ENCODE results near the gene GLT8D2.
A peak's percentile ranks its signal among the peaks of the same experiment; 100 is the strongest.

Gene GLT8D2

GRCh38 chr12:104000807-104001434 is 49.1 kb downstream of the GLT8D2 start:
- no peak for DNase-seq (ENCODE audit: low spot score)

- no peak for DNase-seq (ENCODE audit: low spot score)
Observed at GRCh38 chr12:103998976-103999375, 51.0 kb downstream of the GLT8D2 start.

GRCh38 chr12:103997286-103997900 is 52.6 kb downstream of the GLT8D2 start:
- no peak for DNase-seq (ENCODE audit: low spot score)

GRCh38 chr12:103996595-103996994 is 53.4 kb downstream of the GLT8D2 start:
- DNase-seq (ENCODE audit: low spot score) = no peak

- no peak for DNase-seq (ENCODE audit: low spot score)
Observed at GRCh38 chr12:103994235-103994634, 55.8 kb downstream of the GLT8D2 start.

GRCh38 chr12:103986829-103987228 is 63.2 kb downstream of the GLT8D2 start:
- peak; percentile 44 for DNase-seq (ENCODE audit: low spot score)

- no peak for DNase-seq (ENCODE audit: low spot score)
Observed at GRCh38 chr12:103978384-103978982, 71.5 kb downstream of the GLT8D2 start.

- DNase-seq (ENCODE audit: low spot score) = no peak
Observed at GRCh38 chr12:103975368-103975767, 74.6 kb downstream of the GLT8D2 start.

GRCh38 chr12:103973909-103974308 is 76.1 kb downstream of the GLT8D2 start:
- DNase-seq (ENCODE audit: low spot score) = no peak

- DNase-seq (ENCODE audit: low spot score) = peak; percentile 14
Observed at GRCh38 chr12:103969391-103969790, 80.6 kb downstream of the GLT8D2 start.

GRCh38 chr12:103966736-103967135 is 83.3 kb downstream of the GLT8D2 start:
- no peak for DNase-seq (ENCODE audit: low spot score)

GRCh38 chr12:103965590-103966504 is 84.1 kb downstream of the GLT8D2 start, which contains the start of gene TDG:
TDG (plus strand) TSS chr12:103965872; CDS start chr12:103966038, 166 bp downstream.
- peak; percentile 97 for DNase-seq (ENCODE audit: low spot score)

GRCh38 chr12:103965255-103965589 is 84.8 kb downstream of the GLT8D2 start:
- no peak for DNase-seq (ENCODE audit: low spot score)

- no peak for DNase-seq (ENCODE audit: low spot score)
Observed at GRCh38 chr12:103964805-103965204, 85.2 kb downstream of the GLT8D2 start.

GRCh38 chr12:103962493-103962892 is 87.5 kb downstream of the GLT8D2 start:
- DNase-seq (ENCODE audit: low spot score) = no peak

GRCh38 chr12:103960616-103961227 is 89.3 kb downstream of the GLT8D2 start:
- no peak for DNase-seq (ENCODE audit: low spot score)

- DNase-seq (ENCODE audit: low spot score) = no peak
Observed at GRCh38 chr12:103958621-103959020, 91.4 kb downstream of the GLT8D2 start.

- DNase-seq (ENCODE audit: low spot score) = no peak
Observed at GRCh38 chr12:103957865-103958388, 92.1 kb downstream of the GLT8D2 start.

- peak; percentile 48 for DNase-seq (ENCODE audit: low spot score)
Observed at GRCh38 chr12:103956509-103957027, 93.4 kb downstream of the GLT8D2 start.

GRCh38 chr12:103955811-103956508 is 94.0 kb downstream of the GLT8D2 start:
- peak; percentile 14 for DNase-seq (ENCODE audit: low spot score)

GRCh38 chr12:103952497-103952896 is 97.5 kb downstream of the GLT8D2 start:
- no peak for DNase-seq (ENCODE audit: low spot score)
